AG10803 (cell line): Measurements from ENCODE around the gene BTBD16.

Experiments
- DNase-seq: peaks from one replicate; pipeline ENCODE4 v3.0.0; 2010; ENCODE audit warnings: low read depth
- H3K4me3 ChIP-seq: 2 replicates; pipeline ENCODE4 v1.5.1; 2011; ENCODE audit warnings: mild to moderate bottlenecking, low read length, control low read depth
- TF ChIP-seq, protein P1 (sequence below): conservative IDR thresholded peaks from 2 replicates; pipeline ENCODE4 v1.5.1; 2011; ENCODE audit warnings: mild to moderate bottlenecking, low read length, control low read depth, inconsistent platforms

Gene BTBD16

DNA sequence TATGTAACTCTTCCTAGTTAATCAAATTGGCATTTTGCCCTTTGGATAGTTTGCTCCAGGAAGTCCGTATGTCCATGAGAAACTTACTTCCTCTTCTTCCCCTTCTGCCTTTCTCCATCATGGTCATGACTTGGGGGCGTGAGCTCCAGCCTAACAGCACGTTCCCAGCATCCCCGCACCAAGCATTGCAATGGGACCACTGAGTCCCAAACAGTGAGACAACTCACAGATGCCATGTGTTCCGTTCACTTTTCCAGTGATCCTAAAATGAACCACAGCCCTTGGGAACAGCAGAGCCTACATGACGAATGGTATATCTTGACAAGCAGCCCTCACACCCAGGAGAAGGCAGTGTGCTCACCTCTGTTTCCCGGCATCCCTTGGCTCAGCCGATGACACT lies 10.7 kb downstream of the BTBD16 start:
- DNase-seq, result no peak
- TF ChIP-seq, protein P1, sequence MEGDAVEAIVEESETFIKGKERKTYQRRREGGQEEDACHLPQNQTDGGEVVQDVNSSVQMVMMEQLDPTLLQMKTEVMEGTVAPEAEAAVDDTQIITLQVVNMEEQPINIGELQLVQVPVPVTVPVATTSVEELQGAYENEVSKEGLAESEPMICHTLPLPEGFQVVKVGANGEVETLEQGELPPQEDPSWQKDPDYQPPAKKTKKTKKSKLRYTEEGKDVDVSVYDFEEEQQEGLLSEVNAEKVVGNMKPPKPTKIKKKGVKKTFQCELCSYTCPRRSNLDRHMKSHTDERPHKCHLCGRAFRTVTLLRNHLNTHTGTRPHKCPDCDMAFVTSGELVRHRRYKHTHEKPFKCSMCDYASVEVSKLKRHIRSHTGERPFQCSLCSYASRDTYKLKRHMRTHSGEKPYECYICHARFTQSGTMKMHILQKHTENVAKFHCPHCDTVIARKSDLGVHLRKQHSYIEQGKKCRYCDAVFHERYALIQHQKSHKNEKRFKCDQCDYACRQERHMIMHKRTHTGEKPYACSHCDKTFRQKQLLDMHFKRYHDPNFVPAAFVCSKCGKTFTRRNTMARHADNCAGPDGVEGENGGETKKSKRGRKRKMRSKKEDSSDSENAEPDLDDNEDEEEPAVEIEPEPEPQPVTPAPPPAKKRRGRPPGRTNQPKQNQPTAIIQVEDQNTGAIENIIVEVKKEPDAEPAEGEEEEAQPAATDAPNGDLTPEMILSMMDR, result no peak
- H3K4me3 ChIP-seq, result no peak overlapping the region

DNA sequence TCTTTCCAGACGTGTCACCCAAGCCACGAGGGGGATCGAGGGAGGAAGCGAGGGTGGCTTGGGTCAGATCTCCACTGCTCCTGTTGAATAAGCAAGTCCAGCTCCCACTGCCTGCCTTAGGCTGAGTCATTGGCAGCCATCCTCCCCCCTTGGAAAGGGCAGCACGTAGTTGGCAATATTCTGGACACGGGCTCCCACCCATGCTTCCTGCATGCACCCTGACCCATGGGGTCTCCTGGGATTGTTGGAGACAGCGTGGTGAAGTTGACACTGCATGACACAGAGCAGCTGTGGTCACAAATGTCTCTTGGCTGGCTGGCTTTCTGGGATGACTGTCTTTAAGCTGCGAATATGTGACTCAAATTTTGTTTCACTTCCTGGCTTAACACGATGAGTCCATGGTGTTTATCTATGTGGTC lies 11.2 kb downstream of the BTBD16 start:
- H3K4me3 ChIP-seq, result no peak overlapping the region
- TF ChIP-seq, protein P1, result no peak
- peak; percentile 26 for DNase-seq

DNA sequence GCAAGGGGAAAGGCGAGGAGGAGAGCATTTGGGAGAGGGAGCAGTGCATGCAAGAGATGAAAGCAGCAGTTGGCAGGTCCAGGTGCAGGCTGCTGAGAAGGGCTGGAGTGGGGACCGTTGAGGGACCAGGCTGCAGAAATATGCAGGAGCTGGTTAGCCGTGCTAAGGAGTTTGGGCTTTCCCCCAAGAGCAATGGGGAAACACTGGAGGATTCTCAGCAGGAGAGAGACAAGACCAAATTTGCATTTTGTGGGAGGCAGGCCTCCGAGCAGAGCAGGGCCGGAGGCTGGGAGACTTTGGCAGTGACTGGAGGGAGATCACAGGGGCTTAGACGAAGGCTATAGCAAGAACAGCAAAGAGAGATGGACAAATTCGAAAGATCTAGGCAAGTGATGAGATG lies 11.8 kb downstream of the BTBD16 start:
- no peak overlapping the region for H3K4me3 ChIP-seq
- TF ChIP-seq, protein P1, result no peak
- no peak for DNase-seq

DNA sequence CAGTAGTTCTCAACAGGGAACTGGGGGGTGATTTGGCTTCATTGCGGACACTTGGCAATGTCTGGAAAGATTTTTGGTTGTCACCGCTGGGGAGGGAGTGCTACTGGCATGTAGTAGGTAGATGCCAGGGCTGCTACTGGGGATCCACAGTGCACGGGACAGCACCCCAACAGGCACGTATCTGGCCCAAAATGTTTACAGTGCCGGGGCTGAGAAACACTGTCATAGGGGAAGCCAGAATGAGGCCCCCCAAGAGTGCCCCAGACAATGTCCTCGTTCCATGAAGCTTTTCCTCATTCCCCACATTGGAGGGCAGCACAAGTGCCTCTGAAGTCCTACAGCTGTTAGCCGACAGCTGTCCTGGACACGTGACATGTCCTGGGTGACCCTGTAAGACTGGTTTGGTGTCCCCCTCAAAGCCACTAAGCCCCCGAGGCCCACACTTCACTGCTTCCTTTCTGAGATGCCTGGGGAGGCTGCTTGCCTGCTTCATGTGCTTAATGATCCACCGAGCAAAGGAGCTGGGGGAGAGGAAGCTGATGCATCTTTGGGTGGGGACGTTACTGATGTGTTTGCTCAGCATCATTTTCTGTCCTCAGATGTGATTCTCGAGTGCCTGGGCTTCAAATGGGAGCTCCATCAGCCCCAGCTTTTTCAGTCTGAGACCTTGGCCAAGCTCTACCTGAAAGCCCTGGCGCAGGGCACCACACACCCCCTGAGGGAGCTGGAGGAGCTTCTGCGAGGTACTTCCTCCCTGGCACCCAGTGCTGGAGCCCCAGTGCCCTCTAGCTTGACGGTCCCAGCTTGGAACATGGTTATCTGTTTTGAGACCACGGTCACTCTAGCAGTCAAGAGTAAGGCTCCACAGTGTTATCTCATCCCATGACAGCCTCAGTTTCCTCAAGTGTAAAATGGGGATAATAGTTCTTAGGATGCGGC lies 14.7 kb downstream of the BTBD16 start:
- TF ChIP-seq, protein P1, result no peak
- no peak for DNase-seq
- no peak overlapping the region for H3K4me3 ChIP-seq

DNA sequence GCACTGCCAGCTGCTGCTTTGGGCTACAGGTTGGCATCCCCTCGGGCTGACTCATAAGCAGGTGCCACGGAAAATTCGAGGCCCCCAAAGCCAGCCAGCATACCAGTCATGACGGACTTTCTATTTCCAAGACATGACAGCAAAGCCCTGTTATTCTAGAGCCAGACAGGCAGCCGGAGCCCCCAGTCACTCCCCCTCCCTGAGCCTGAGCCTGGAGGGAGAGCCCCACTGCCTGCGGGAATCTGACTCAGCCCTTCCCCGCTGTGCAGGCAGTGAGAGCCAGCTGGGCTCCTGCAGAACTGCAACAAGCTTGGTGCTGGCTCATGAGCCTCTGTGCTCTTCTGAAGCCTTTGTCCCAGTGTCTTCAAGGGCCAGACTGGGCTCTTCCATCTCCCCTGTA lies 15.8 kb downstream of the BTBD16 start:
- DNase-seq, result peak; percentile 54
- no peak overlapping the region for H3K4me3 ChIP-seq
- TF ChIP-seq, protein P1, result no peak

DNA sequence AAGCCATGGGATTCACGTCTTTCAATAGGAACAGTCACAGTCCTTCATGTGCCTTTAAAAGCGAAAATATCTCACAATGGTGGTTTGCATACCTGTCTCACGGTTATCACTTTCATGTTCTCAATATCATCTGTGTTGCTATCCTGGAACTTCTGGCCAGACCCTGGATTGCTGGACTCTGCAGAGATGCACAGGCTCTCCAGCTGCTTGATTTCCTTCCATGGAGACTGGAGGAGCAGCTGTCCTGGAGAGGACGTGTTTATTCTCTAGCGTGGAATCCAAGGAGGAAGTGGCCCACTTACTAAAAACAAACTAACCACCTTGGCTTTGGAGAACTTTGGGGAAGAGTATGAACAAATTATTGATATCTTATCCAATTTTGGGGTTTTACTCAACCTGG lies 16.5 kb downstream of the BTBD16 start:
- no peak overlapping the region for H3K4me3 ChIP-seq
- TF ChIP-seq, protein P1, result no peak

DNA sequence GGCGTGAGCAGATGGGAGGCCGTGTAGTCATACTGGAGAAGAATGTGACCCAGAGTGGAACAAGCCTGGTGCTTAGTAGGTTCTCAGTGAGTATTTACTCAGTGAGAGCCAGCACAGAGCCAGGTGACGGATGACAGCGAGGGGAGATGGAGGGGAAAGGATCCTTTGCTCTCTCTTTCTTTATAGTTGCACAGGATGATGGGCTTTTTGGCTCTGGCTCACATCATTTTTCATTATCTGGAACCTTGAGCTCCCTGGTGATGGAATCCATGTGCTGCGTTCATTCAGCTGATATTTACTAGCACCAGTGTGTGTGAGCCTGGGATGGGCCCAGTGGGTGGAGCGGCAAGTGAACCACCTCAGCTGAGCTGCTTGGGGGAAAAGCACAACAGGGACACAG lies 17.2 kb downstream of the BTBD16 start:
- no peak overlapping the region for H3K4me3 ChIP-seq
- TF ChIP-seq, protein P1, result no peak
- no peak for DNase-seq

More for the DNA sequence above, 16.5 kb downstream of the BTBD16 start:
- DNase-seq, result no peak
